Astrocyte of the spinal cord (primary cell): ENCODE measurements around the gene THBS1.

Experiments
- DNase-seq: peaks from one replicate; pipeline ENCODE4 v3.0.0; 2011; ENCODE audit warnings: low read depth, low spot score
- H3K4me3 ChIP-seq: 2 replicates; pipeline ENCODE4 v1.5.1; 2011; ENCODE audit warnings: low read depth, mild to moderate bottlenecking, low read length, moderate library complexity
- in situ Hi-C: cut with HindIII; loops from 2 replicates; pipeline ENCODE4 v1.10.0; 2017; ENCODE audit warnings: low sequenced_read_pairs
- TF ChIP-seq, protein P1 (sequence below): IDR thresholded peaks from 2 replicates; pipeline ENCODE4 v1.5.1; 2012; ENCODE audit warnings: low read depth, mild to moderate bottlenecking, low read length, inconsistent platforms

THBS1 gene

DNA sequence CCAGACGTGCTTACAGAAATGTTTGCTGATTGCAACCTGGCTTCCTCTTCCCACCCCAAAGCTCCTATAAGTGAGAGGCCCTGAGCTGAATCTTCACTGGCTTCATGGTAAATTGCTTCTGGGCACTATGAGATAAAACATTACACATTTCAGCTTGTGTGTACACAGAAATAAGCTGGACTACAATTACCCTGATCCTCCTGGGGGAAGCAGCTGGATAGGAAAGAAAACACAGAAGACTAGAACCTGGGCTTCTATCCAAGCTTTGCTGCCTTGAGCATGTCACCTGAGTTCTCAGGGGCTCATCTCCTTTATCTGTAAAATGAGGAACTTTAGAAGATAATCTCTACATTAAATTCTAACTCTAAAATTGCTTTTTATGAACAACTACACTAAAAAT, 40.3 kb downstream of the THBS1 start:
- DNase-seq, result peak; percentile 16
- TF ChIP-seq, protein P1, sequence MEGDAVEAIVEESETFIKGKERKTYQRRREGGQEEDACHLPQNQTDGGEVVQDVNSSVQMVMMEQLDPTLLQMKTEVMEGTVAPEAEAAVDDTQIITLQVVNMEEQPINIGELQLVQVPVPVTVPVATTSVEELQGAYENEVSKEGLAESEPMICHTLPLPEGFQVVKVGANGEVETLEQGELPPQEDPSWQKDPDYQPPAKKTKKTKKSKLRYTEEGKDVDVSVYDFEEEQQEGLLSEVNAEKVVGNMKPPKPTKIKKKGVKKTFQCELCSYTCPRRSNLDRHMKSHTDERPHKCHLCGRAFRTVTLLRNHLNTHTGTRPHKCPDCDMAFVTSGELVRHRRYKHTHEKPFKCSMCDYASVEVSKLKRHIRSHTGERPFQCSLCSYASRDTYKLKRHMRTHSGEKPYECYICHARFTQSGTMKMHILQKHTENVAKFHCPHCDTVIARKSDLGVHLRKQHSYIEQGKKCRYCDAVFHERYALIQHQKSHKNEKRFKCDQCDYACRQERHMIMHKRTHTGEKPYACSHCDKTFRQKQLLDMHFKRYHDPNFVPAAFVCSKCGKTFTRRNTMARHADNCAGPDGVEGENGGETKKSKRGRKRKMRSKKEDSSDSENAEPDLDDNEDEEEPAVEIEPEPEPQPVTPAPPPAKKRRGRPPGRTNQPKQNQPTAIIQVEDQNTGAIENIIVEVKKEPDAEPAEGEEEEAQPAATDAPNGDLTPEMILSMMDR, result no peak
- in situ Hi-C loops, result no loop called here
- H3K4me3 ChIP-seq, result no peak overlapping the region

DNA sequence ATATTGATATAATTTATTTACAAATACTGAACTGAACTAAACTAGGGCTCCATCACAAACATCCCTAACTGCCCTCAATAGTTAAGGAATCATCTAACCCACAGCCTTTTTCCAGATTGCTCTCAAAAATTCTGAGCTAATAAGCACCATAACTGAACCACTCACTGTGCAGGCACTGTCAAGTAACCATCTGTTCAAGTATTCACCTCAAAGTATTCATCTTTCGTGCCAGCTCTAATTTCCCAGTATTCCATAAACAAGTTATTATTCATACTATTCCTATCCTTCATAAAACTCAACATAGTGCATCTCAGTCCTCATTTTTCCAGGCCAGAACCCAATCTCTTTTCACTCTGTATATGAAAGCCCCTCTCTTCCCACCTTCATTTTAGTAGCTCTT, 41.1 kb downstream of the THBS1 start:
- no peak overlapping the region for H3K4me3 ChIP-seq
- in situ Hi-C loops, result no loop called here
- no peak for DNase-seq
- TF ChIP-seq, protein P1, result no peak

DNA sequence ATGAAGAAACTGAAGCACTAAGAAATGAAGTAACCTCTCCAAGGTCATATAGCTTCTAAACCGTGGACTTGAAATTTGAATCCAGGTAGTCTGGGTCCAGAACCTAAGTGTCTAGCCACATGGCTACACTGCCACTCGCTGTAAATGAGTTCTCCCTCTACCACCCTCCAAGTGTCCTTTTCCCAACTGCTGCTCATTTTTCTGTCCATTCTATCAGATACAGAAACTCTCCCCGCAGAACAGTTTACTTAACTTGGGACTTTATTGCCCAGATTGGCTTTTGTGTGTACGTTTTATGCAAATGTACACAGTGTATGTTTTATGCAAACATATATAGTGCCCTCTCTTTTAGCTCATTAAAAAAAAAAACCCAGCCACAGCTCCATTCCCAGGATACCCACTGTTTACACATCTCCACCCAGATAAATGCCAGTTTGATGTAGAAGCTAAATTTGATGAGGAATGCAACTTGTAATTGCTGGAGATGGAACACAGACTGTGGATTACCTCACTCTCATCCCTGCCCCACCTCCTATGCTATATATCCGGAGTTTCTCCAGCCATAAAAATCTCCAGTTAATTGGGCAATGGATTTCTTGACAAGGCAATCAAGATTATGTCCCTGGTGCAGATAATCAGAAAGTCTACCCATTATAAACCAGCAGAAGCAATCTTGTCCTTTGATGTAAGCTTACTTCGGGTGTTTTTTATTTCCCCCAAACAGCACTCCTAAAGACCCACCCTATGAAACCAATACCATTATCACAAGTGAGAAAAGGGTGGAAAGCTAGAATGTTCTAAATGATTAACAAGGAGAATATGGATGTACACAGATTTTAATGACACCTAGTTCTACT, 42.0 kb downstream of the THBS1 start:
- in situ Hi-C loops, result no loop called here
- DNase-seq, result no peak
- H3K4me3 ChIP-seq, result no peak overlapping the region
- TF ChIP-seq, protein P1, result no peak

DNA sequence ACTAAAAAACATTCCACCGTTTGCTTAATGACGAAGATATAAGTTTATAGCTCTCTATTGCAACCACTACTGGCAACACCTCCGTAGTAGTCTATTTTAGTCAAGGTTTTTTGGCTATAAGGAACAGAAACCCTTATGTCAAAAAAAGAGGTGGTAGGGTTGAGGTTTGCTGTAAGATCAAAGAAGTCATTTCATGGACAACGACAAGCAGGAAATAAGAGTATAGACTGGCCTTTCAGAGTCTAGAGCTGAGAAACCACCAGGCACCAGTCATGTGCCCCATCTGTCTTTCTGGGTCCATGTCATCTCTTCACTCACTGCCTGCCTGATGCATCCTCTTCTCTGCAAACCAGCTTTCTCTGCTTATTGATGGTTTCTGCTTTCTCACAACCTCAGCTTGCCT, 42.7 kb downstream of the THBS1 start:
- in situ Hi-C loops, result no loop called here
- no peak for DNase-seq
- TF ChIP-seq, protein P1, result no peak
- H3K4me3 ChIP-seq, result no peak overlapping the region

DNA sequence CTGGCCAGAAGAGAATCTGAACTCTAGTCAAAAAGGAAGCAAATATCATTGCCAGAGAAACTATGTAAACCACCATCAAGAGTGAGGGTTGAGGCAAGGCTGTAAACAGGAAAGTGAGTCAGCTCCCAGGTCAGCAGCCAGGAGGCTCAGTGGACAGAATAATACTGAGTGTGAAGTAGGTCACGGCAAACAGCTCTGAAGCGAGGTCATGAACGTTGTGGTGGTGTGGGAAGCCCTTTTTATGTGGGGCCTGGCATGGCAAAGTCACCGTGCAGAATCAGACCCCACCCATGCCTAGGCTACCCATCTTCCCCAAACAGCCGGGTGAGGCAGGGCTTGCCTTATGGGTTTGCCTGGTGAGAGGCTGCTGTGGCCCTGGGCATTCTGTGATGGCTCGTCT, 43.9 kb downstream of the THBS1 start:
- no peak overlapping the region for H3K4me3 ChIP-seq
- peak; percentile 91 for DNase-seq
- TF ChIP-seq, protein P1, result no peak
- in situ Hi-C loops, result no loop called here

DNA sequence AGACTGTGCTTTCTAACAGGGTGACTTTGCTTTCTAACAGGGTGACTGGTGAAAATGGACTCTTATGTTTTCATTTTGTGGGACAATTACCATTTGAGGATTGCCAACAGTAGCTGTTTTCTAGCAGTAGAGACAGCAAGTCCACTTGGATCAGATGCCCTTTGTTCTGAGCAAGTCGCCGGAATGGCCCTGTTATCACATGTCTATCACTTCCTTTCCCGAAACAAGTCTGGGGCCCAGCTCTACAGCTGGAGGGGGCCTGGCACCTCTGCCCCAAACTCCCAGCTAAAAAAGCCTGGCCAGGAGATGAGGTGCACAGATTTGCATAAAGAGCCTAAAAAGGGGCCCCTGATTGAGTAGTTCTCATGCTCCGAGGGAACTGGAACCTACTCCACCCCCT, 44.6 kb downstream of the THBS1 start:
- DNase-seq, result no peak
- in situ Hi-C loops, result no loop called here
- TF ChIP-seq, protein P1, result no peak
- H3K4me3 ChIP-seq, result no peak overlapping the region
